ENCODE results near the gene SCGN.

SCGN gene

GRCh38 chr6:25691894-25692293 lies 39.9 kb downstream of the SCGN start:
- DNase-seq: no peak

GRCh38 chr6:25692472-25692871 lies 40.5 kb downstream of the SCGN start:
- no peak for DNase-seq

DNA sequence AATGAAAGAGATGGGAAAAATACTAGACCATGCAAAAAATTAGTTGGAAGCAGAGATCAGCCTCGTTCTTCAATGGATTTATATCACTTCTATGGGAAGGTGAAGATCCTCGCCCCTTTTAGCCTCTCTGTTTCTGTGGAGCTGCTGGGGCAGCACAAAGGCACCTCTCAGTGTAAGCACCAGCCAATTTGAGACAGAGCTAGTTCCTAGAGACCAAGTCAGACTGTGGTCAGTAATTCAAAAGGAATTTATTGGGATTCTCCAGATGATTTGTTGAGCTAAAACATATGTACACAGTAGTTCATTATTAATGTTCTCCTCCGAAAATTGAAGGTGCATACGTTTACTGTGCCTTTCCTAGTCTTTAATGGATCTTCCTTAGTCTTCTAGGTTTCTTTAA lies 42.4 kb downstream of the SCGN start:
- DNase-seq: no peak

DNA sequence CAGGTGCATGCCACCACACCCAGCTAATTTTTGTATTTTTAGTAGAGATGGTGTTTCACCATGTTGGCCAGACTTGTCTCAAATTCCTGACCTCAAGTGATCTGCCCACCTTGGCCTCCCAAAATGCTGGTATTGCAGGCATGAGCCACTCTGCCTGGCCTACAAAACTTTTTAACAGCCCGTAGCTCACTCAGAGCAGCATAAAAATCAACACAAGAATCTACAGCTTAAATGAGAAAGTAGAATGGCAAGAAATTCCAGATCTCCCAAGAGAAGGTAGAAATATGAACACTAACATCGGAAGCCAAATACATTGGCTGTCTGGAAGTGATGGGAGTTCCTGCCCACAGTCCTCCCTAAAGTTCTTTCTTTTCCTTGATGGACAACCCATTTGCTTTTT lies 43.7 kb downstream of the SCGN start:
- DNase-seq: no peak

- no peak for DNase-seq
Measured at GRCh38 chr6:25697537-25698340, 45.7 kb downstream of the SCGN start.

- DNase-seq: no peak
Measured at GRCh38 chr6:25698631-25699030, 46.6 kb downstream of the SCGN start.

GRCh38 chr6:25699649-25700048 lies 47.6 kb downstream of the SCGN start:
- DNase-seq: no peak

DNA sequence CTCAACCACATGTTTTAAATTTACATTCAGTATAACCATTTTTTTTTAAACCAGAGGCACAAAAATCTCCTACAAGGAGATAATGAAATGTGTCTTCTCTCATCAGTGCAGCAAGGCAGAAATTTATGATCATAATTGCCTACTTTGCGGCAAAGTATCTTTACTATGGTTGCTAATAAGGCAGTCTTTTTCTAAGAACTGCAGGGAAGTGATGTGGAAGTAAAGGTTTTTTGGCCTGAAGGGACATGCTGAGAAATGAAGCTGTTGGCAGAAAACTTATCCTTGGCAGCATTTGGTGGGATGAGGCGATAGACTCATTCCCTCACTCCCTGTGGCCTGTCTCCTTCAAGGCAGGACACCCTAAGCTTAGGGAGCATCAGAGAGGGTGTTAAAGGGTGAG lies 48.7 kb downstream of the SCGN start:
- no peak for DNase-seq

- DNase-seq: no peak
Measured at GRCh38 chr6:25701807-25702206, 49.8 kb downstream of the SCGN start.

DNA sequence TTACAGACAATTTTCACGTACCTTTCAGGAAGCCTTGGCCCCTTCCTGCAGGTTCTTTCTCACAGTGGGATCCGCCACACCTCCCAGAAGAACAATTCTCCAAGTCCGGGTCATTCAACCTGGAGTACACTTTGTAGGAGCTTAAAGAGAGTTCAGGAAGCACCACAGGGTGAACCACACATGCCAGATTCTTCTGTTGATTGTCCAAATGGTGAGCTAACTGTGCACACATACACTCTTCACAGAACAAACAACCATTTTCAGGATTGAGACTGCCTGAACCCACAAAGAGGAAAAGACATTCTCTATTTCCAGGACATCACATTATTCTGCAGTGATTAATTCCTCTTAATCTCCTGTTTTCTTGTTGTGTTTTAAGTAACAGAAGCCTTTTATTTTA lies 51.0 kb downstream of the SCGN start:
- DNase-seq: no peak

DNA sequence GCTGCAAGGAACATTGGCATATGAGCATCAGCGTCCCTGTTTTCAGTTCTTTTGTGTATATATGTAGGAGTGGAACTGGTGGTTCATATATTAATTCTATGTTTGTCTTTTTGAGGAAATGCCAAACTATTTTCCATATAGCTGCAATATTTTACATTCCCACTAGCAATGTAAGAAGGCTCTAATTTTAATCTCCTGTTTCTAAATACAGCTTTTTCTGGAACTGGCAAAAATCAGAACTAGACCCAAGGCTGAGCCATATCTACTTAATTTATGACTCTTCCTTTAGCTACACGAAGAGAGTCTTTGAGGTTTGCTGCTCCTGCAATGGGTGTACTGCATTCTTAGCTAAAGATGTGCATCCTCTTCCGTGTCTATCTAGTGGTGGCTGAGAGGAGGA lies 52.0 kb downstream of the SCGN start:
- no peak for DNase-seq

DNA sequence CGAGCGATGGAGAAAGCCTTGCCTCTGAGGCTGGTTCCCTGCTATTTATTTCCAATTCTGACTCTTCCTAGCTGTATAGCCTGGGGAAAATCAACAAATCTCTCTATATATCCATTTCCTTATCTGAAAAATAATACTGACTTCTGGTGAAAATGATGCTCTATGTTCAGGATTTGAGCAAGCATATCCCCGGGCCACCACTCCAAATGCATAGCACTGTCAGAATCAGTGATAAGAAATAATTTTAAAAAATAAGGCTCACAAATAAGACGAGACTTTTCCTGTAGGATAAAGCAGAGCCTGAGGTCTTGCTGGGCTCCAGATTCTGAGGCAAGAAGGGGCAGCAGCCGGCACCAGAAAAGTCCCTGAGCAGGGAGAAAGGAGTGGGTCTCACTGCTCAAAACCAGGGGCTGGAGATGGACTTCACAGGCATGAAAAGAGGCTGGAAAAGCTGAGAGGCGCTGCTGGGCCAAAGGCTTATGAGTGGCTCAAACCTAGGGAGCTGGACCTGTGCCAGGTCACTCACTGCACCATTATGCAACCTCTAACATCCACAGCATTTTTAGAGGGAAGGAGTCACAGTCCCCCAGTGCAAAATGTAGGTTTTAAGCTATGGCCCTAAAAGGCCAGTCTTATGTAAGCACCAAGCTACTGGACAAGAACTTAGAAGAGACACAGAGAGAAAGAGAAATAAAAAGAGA lies 54.4 kb downstream of the SCGN start:
- no peak for DNase-seq

- DNase-seq: no peak
Measured at GRCh38 chr6:25709761-25710160, 57.7 kb downstream of the SCGN start.

GRCh38 chr6:25710287-25710686 lies 58.3 kb downstream of the SCGN start:
- DNase-seq: no peak

- DNase-seq: no peak
Measured at GRCh38 chr6:25713824-25714223, 61.8 kb downstream of the SCGN start.

GRCh38 chr6:25714765-25715164 lies 62.8 kb downstream of the SCGN start:
- DNase-seq: no peak

- no peak for DNase-seq
Measured at GRCh38 chr6:25715794-25716193, 63.8 kb downstream of the SCGN start.

DNA sequence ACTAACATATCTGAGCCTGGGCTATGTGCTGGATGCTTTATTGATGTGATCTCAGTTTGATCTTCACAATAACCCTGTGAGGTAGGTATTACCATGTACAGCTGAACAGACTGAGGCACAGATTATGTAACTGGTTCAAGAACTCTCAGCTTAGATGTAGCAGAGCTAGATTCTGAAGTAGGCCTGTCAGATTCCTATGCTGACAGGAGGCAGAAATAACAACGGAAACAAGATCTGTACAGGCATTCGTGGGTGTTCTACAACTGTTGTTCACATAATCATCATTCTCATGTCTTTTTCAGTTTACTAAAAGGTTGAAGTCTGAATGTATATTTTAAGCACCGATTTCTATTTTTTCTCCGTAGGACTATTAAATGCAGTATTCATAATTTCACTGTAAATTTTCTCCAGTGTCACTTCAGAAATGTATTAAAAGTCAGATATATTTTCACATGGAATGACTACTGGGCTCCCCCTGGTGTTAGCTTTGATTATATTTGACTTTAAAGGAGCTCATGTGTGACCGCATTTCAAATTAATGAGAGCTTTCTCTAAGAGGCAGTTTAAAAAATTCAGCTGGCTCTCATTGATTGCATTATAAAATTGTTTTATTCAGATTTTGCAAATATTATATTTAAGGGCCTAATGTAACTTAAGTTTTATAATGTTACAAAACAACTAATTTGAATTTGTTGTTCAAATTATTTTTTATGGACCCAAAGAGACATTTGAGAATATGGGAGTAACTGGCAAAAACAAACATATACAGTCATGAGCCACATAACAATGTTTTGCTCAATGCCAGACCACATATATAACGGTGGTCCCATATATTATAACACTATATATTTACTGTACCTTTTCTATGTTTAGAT lies 66.1 kb downstream of the SCGN start:
- DNase-seq: no peak

DNA sequence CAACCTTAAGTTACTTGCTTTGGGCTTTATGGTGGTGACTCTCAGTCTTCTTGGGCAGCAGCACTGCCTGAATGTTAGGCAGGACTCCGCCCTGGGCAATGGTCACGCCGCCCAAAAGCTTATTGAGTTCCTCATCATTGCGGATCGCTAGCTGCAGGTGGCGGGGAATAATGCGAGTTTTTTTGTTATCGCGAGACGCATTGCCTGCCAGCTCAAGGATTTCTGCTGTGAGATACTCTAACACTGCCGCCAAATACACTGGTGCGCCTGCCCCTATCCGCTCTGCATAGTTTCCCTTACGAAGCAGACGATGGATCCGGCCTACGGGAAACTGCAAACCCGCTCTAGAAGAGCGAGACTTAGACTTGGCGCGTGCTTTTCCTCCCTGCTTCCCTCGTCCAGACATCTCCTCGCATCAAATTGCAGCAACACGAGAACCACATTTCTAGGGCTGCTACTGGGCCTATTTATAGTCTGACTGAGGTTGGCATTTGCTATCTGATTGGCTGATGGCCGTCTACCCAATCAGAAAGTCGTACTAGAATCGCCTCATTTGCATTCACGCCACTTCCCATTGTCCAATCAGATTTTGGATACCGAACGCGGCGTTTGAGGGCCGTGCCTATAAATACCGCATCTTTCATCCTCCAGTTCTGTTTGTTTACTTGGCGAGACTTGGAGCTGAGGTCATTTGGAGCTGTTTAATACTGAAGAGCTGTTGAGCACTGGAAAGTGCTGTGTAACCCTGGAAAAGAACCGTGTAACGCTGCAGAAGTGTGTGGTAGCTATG lies 74.3 kb downstream of the SCGN start:
- no peak for DNase-seq

DNA sequence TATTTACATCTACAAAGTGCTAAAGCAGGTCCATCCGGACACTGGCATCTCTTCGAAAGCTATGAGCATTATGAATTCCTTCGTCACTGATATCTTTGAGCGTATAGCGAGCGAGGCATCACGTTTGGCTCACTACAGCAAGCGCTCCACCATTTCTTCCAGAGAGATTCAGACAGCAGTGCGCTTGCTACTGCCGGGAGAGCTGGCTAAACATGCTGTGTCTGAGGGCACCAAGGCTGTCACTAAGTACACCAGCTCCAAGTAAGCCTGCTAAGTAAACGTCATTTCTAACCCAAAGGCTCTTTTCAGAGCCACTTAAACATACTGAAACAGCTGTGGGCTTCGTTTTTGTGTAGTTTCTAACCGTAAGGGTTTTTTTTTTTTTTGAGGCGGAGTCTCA lies 75.0 kb downstream of the SCGN start:
- no peak for DNase-seq

DNA sequence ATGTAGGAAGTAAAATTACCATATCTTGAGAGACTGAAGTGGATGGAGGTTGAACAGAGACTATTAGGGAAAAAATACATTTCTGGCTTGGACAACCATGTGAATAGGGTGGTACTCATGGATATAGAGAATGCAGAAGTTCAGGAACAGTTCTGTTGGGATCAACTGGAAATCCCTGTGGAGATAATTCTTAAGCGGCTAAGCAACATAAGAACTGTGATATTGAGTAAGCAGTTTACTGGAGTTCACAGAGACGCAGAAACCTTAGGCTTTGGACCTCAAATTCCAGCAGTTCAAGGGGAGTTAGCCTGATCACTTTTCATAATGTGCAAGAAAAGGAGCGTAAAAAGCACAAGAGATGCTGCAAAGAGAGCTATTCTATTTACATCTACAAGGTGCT lies 78.9 kb downstream of the SCGN start:
- DNase-seq: no peak

- DNase-seq: no peak
Measured at GRCh38 chr6:25731721-25732120, 79.7 kb downstream of the SCGN start.
